Measurements from ENCODE around the gene SPON1.
"Not testable (repeated sequence)": the region's sequence is repeated elsewhere in the genome, so short reads cannot be mapped to it uniquely, and the experiment has no call there.

Gene SPON1

DNA sequence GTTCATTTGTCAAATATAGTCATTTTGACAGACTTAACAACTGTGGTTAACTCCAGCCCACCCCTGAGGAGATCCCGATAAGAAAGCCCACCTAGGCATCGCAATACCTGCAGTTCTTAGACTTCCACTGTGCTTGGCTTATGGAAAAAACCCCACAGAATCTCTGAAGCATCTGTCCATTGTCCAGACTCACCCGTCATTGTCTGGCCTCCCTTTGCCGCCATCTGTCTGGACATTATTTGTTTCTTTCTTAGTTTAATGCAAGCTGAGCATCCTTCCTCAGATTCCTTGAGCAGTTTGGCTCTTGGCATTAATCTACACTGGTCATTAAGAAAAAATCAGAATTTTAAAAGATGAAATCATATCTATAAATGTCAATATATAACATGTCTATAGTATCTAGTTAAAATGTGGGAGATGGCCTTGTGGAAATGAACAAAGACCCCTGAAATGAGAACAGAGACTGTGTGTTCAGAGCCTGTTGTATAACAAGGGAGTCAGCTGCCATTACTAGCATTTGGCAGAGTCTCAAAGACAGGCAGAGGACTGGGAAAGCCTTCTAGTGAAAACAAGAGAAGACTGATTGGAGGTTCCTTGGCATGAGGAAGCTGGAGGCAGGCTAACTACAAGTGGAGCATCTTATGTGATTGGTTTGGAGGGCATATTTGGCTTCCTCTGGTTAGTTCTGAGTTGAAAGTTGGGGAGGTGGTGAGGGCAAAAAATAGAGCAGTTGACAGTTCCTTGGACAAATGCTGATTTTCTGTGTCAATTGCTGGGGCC lies 80.4 kb downstream of the SPON1 start:
- DNase-seq, result no peak

DNA sequence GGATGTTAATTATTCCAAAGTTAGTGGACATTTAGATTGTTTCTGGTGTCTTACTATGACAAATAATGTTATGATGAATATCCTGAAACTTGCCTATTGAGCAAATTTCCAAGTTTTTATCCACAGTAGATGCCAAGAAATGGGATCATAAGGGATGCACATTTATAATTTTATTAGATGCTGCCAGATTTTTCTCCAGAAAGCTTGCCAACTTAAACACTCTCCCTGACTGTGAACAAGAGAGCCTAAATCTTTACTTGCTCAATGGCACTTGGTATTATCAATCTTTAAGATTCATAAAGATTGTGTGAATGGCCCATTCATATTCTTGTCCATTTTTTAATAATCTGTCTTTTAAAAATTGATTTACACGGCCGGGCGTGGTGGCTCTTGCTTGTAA lies 82.4 kb downstream of the SPON1 start:
- no peak for DNase-seq

DNA sequence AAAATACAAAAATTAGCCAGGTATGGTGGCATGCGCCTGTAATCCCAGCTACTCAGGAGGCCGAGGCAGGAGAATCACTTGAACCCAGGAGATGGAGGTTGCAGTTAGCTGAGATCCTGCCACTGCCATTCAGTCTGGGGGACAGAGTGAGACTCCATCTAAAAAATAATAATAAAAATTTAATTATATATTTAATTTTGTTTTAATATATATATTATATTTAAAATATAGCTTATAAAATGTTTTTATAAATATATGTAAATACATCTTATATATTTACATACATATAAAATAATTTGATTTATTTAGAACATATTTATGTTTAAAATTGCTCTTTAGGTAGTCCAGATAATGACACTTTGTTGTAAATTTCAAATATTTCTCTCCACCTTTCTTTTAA lies 82.9 kb downstream of the SPON1 start:
- no peak for DNase-seq

DNA sequence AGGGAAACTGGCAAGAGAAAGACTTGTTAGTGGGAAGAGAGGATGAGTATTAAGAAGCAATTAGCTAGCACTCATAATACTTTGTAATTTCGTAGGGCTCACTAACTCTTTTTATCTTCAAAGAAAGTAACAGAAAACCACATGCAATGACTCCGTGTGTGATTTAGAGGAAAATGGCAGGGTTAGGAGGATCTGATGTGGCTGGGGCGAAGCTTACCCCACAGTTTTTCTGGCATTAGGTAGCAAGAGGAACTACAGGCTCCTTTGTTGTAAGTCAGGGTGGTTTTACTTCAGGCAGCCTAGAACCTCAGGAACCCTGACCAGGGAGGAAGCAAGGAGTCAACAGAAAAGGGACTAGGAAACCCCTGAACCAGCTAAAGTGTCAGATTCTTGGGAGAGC lies 89.7 kb downstream of the SPON1 start:
- no peak for DNase-seq

DNA sequence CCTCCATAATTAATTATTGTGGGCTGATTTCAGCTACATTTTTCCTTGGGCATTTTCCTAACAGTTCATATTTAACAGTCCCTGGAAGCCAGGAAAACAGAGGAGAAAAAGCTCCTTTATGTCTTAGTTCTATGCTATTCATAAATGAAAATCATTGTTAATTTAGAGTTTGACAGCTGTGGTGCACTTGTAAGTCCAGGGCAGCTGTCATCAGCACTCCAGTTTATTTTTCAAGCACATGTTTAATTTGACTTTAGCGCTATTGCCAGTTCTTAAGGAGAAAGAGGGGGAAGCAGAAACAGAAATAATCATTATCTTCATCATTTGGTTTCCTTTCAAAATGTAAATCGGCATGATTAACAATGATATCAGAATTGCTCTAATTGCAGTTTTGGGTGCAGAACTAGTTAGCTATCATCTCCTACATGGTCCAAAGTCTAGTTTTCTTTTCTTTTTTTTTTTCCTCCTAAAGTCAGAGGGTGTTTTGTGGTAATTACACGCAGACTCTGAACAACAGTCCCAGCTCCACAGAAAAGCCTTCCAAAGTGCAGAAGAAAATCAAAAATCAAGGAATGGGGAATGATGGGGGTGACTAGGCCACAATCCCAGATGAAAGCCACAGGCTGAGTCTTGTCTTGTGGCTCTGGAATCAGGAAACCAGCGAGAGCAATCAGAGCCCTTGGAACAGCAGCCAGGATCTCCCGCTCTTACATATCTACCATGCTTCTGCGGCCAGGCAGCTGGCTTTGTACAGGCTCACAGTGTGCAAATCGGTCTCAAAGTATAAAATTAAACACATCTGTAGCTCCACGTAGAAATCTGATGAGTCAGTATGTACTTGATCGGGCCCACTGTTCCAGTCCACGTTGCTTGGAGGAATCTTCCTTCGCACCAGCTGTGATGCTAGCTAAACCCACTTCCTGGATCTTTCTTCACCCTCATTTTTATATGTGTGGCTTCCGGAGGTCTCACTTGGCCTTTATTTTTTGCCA lies 91.9 kb downstream of the SPON1 start:
- DNase-seq, result no peak

DNA sequence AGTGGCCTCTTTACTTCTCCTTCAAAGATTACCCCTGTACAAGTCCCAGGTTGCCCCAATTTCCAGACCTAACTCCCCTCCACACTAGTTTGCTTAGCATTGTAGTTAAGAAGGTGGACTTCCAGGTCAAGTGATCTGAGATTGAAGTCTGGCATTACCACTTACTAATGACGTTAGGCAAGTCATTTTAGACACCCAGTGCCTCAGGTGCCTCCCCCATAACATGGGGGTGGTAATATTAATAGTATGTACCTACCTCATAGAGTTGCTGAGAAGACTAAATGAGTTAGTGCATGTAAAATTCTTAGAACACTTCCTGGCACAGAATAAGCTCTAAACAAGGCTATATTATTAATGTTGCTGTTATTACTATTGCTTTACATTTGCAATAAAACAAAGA lies 93.4 kb downstream of the SPON1 start:
- DNase-seq, result no peak

DNA sequence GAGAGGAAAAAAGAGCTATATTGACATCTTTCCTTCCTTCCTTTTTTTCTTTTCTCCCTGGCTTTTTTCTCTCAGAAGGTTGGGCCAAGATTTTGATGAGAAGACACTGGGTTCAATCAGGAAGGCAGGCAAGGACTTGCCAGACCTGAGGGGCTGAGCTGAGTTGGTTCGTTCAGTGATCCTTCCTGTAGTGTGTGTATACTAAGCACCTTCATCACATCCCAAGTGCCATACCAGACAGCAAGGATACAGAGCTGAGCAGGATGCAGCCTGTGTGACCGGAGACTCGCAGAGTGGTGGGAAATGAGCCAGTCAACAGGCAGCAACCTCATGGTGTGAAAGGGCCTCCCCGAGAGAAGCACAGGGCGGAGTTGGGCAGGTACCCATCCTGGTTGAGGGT lies 95.5 kb downstream of the SPON1 start:
- DNase-seq, result no peak

DNA sequence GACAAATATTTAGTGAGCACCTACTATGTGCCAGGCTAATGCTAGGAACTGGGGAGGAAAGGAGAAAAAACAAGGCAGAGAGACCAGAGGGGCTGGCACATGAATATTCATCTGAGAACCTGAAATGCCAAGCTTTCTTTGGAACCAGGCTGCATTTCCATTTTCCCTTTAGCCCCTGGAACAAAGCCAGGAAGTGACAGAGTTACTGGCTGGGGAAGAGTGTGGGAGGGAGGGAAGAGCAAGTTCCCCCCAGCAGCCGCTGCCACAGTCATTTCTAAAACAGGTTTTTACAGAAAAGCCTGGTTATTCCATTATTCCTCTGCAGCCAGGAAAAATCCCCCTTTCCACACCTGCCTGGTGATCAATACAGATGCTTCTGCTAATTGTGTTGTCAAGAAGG lies 97.0 kb downstream of the SPON1 start:
- no peak for DNase-seq

DNA sequence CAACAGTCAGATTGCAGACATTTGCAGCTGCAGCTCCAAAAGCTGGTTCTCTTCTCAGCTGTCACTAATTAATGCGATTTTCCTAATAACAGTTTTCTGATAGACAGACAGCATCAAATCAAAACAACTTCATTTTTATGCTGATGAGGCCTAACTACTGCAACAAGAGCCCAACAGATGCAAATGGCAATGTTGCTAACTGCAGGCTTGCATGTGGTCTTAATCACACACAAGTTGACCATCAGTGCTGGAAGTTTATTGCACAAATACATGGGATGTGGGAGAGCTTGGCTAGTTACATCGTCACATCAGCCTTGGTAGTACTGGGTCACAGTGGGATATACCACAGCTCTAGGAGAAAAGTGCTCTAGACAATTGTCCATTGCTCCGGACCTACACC lies 99.2 kb downstream of the SPON1 start:
- no peak for DNase-seq

DNA sequence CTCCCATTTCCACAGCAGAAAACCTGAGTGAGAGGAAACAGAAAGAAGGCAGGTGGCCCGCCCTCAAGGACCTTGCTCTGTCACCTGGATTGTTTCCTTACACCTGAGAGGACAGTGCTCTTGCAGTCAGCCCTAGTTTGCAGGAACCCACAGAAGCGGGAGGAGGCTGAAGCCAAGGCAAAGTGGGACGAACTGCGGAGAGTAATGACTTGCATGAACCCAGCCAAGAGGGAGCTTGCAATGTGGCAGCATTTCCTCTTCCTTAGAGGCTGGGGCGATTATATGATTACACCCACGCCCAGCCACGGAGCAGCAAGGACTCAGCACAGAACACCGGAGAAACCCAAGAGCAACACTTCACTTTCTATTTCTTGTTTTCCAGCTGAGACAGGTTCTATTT lies 102.6 kb downstream of the SPON1 start:
- no peak for DNase-seq

DNA sequence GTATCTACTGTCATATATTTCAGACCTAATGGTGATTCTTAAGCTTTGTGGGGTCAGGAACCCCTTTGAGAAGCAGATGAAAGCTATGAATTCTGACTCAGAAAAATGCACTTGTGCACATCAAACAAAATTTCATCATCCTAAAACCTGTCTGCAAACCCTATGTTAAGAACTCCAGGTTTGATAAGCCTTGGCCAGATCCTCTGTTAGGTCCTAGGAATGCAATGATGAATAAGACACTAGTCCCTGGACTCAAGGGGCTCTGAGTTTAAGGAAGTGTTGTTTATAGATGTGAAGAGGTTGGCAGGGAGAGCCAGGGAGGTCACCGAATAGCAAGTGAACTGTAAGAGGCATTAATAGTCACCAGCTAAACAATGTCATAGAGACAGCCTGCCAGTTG lies 103.2 kb downstream of the SPON1 start:
- DNase-seq, result no peak

DNA sequence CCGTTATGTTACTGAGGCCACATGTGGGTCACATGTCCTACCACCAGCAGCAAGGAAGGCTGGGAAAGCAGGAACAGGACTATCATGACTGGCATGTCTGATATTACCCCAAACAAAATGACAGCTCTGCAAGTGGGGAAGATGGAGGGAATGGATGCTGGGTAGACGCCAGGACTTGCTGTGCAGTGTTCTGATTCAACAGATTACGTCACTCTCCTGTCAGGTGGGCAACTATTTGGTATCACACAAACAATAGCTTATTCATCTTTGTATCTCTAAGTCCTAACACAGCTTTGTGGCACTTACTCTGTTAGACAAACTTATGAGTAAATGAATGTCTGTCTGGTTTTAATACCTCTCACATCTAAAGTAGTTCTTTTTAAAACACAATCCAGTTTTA lies 105.2 kb downstream of the SPON1 start:
- DNase-seq, result no peak

DNA sequence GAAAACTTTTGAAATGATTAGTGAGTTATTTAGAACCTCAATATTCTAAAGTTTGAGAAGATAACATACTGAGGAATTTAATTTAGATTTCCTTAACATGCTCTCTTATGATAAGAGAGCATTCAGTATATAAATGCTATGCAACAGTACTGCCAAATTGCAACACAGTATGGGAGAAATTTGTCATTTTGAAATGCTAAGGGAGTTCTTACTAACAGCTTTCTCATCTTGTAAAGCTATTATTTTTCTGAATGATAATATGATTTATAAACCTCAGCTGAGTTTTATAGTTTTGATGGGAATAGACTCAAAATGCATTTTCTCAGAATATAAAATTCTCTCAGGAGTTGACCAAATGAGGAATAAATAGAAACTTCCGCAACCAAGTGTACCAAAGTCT lies 108.4 kb downstream of the SPON1 start:
- DNase-seq, result no peak

DNA sequence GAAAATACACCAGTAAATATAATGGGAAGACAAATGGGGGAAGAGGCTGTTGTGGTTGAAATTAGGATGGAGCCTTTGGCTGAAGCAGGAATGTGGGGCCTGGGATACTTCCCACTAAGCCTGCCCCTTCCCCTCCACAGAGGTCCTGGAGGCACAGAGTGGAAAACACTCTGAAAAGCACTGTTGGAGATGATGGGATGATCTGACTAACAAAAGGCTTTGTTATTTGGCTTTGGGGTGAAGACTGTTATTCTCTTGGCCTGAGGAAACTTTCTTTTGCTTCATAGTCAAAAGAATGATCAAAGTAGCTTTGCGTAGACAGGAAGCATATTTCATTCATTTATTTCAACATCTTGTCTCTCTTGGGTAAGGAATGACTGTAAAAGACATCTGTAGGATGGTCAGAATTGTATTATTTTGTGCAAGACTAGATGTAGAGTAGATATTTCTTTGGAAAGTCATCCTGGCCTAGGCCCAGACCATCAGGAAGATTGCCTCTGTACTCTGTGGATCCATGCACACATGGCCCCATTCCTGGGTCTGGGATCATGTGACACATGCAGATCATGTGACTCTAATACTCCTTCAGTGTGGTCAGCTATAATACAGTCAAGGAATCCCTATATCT lies 111.4 kb downstream of the SPON1 start:
- DNase-seq, result no peak

DNA sequence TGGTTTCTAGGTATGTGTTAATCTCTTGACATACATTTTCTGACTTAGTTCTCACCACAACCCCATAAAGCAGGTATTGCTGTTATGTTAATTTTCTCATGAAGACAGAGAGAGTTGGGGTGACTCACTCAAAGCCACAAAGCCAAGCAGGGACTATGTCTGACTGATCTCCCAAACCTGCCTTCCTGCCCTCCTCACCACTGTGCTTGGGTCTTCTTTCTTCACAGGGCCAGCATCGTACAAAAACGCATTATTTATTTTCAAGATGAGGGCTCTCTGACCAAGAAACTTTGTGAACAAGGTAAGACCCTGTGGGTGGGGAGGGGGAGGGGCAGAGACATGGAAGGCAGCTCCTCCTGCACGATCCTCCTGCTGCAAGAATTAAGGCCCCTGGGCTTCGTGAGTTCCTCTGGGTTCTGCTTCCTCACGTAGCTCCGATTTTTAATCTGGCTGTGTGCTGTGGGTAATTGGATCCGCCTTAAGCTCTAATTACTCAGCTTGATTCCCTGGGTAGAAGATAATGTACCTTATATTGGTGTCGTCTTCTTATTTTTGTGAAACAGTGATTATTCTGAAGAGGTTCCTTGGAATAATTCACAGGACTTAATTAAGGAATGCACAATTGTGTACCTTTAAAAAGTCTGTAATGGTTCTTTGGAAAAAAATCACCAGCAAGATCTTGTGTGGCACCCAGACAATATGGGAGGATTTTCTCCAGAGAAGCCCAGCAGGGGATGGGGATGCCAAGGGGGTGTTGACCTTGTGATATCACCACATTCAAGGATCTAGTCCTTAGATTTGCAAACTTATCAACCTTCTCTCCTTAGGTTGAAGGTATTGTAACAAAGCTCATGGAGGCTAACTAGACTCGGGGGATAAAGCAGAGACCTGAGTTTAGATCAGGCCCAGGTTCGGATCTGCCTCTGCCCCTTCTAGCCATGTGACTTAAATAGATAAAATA lies 112.9 kb downstream of the SPON1 start:
- DNase-seq, result no peak

DNA sequence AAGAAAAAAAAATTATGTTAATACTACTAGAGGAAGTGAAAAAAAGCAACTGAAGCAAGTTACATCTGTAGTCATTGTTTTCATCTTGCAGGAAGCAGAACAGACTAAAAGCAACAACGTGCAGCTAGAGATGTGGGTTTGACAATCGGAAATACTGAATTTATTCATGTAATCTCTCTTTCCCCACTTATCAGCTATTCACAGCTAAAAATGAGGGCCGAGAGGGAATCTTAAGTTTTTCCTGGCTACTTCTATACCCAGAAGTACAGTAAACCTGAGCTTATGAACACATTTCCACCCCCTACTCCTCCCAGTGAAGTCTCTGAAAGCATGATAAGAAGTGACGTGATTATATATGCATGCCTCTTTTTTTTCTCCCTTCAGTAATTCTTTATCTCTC lies 116.5 kb downstream of the SPON1 start:
- DNase-seq, result no peak

DNA sequence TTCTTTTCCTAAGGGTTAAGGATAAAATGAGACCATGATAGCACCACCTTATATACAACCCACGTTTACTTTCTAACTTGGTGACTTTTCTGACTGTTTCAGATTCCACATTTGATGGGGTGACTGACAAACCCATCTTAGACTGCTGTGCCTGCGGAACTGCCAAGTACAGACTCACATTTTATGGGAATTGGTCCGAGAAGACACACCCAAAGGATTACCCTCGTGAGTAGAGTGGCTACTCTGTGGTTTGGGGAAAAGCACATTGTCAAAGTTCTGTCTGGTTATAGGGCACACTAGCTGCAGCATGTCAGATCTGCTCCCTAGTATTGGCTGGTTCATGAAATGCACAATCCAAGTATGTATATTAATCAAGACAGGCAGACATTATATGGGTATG lies 117.3 kb downstream of the SPON1 start:
- DNase-seq, result no peak

DNA sequence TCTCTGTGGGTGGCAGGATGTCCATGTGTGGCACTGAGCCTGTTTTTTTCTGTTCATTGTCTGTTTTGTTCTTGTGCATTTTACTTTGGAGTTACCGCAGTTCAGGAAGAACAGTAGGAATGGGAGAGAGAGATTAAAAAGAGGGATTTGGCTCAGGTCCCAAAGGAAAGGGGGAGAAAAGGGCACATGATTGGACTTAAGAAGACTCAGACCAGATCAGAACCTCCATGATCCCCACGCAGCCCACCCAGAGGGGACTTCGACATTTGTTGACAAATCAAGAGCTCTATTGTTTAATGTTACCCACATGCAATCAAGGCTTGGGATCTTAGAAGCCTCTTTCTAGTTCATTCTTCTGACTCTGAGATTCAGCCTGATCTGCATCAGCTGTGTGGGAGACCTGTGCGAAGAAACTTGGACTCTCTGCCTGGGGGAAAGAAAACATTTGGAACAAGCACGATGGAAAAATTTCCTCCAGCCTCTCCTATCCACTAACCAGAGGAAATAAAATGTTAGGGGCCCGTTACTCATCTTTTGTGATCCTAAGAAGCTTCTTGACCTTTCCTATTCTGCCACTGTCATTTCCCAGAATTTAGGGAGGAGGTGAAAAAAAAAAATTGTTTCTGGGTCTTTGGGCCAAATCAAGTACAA lies 119.2 kb downstream of the SPON1 start:
- no peak for DNase-seq

DNA sequence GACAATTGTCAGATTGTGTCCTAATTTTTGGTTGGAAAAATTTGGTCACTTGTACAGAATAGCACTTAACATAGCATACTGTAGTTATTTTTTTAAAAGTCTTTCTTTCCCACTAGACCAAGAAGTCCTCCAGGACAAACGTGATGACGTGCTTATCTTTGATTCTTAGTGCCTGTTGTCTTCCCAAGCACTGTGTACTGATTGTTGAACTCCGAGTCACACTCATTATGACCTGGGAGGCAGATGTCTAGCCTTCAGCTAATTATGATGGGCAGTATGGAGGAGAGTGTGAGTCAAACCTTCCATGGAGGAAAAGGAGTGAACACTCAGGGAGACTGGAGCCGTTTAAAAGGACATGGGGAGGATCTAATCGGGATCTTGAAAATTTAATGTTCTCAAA lies 119.8 kb downstream of the SPON1 start:
- no peak for DNase-seq

DNA sequence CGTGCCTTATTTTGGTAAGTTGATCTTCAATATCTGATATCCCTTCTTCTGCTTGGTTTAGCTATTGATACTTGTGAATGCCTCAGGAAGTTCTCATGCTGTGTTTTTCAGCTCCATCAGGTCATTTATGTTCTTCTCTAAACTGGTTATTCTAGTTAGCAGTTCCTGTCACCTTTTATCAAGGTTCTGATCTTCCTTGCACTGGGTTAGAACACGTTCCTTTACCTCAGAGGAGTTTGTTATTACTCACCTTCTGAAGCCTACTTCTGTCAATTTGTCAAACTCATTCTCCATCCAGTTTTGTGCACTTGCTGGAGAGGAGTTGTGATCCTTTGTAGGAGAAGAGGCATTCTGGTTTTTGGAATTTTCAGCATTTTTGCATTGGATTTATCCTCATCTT lies 126.3 kb downstream of the SPON1 start:
- not testable (repeated sequence) for DNase-seq

DNA sequence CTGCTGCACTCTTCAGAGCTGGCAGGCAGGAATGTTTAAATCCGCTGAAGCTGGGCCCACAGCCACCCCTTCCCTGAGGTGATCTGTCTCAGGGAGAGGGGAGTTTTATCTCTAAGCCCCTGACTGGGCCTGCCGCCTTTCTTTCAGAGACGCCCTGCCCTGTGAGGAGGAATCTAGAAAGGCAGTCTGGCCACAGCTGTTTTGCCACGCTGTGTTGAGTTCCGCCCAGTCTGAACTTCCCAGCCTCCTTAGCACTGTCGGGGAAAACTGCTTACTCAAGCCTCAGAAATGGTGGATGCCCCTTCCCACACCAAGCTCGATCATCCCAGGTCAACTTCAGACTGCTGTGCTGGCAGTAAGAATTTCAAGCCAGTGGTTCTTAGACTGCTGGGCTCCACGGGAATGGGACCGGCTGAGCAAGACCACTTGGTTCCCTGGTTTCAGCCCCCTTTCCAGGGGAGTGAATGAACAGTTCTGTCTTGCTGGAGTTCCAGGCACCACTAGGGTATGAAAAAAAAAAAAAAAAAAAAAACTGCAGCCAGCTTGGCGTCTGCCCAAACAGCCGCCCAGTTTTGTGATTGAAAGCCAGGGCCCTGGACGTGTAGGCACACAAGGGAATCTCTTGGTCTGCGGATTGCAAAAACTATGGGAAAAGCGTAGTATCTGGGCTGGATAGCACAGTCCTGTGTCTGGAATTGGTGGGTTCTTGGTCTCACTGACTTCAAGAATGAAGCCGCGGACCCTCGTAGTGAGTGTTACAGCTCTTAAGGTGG lies 127.4 kb downstream of the SPON1 start:
- no peak for DNase-seq
